K562 (cell line): ENCODE measurements around the gene GJD2. TPM values are rescaled to one million over a fixed set of nuclear protein-coding genes. Genes with fewer than 3 reads are reported as not detected.
A peak's percentile ranks its signal among the peaks of the same experiment; 100 is the strongest.

Experiments used
- ATF3 ChIP-seq, 2 experiments: fragments of 450-650 bp in 1 of 2; sonication (generic) in 1 of 2; formaldehyde crosslinking in 1 of 2; IDR thresholded peaks in 1 of 2; conservative IDR thresholded peaks in 1 of 2; 2 replicates each; pipeline versions ENCODE4 v1.6.1 to v1.8.1; 2016 to 2023; ENCODE audit warnings: mild to moderate bottlenecking in 2 of 2, moderate library complexity in 2 of 2, inconsistent platforms in 1 of 2, missing genetic modification reagents in 1 of 2
- CBFA2T3 ChIP-seq: fragments of 450-650 bp; IDR thresholded peaks from 2 replicates; pipeline ENCODE4 v1.6.1; 2017
- FOXJ2 ChIP-seq: fragments of 200-800 bp; sonication (Bioruptor generic); IDR thresholded peaks from 2 replicates; pipeline ENCODE4 v1.6.1; 2016; ENCODE audit warnings: missing genetic modification characterization, missing compliant biosample characterization
- FOXK2 ChIP-seq, 2 experiments: fragments of 450-650 bp; IDR thresholded peaks in 1 of 2; conservative IDR thresholded peaks in 1 of 2; 2 replicates each; pipeline ENCODE4 v1.6.1; 2016; ENCODE audit warnings: low read depth in 2 of 2, mild to moderate bottlenecking in 1 of 2
- GABPB2 ChIP-seq: fragments of 250-450 bp; sonication (Bioruptor Pico); conservative IDR thresholded peaks from 2 replicates; pipeline ENCODE4 v1.5.1; 2021; ENCODE audit warnings: mild to moderate bottlenecking
- HMBOX1 ChIP-seq: sonication (generic); IDR thresholded peaks from 2 replicates; pipeline ENCODE4 v1.6.1; 2016
- ILF3 ChIP-seq: fragments of 450-650 bp; IDR thresholded peaks from 2 replicates; pipeline ENCODE4 v1.6.1; 2018; ENCODE audit warnings: antibody characterized with exemption, mild to moderate bottlenecking, moderate library complexity, borderline replicate concordance
- JUND ChIP-seq, 2 experiments: IDR thresholded peaks; 2 replicates in 1 of 2; 3 replicates in 1 of 2; pipeline ENCODE4 v1.6.1; 2011; ENCODE audit warnings: borderline replicate concordance in 2 of 2, low read depth in 2 of 2, low read length in 2 of 2, improper control_type of control experiment in 1 of 2, missing biosample characterization in 1 of 2, missing genetic modification characterization in 1 of 2, missing genetic modification reagents in 1 of 2
- KDM1A ChIP-seq, 2 experiments: fragments of 450-650 bp; IDR thresholded peaks; 2 replicates each; pipeline ENCODE4 v1.6.1; 2016; ENCODE audit warnings: mild to moderate bottlenecking in 2 of 2
- MYNN ChIP-seq, 2 experiments: sonication (generic); formaldehyde crosslinking in 1 of 2; IDR thresholded peaks; 2 replicates each; pipeline versions ENCODE4 v1.5.0 to v1.6.1; 2016 to 2020; ENCODE audit warnings: antibody characterized with exemption in 1 of 2, missing genetic modification reagents in 1 of 2
- NR2F6 ChIP-seq: fragments of 450-650 bp; formaldehyde crosslinking; IDR thresholded peaks from 2 replicates; pipeline ENCODE4 v1.4.0; 2020; ENCODE audit warnings: mild to moderate bottlenecking
- SOX6 ChIP-seq: fragments of 450-650 bp; IDR thresholded peaks from 2 replicates; pipeline ENCODE4 v1.6.1; 2014; ENCODE audit warnings: mild to moderate bottlenecking
- SUPT5H ChIP-seq: fragments of 450-650 bp; IDR thresholded peaks from 2 replicates; pipeline ENCODE4 v1.6.1; 2016
- TOE1 ChIP-seq, 2 experiments: fragments of 450-650 bp in 1 of 2; sonication (generic) in 1 of 2; formaldehyde crosslinking in 1 of 2; IDR thresholded peaks; 2 replicates each; pipeline versions ENCODE4 v1.7.1 to v1.8.0; 2016 to 2022; ENCODE audit warnings: borderline replicate concordance in 2 of 2, mild to moderate bottlenecking in 2 of 2, antibody characterized with exemption in 1 of 2, inconsistent platforms in 1 of 2, low read depth in 1 of 2, missing genetic modification reagents in 1 of 2, moderate library complexity in 1 of 2
- ZNF274 ChIP-seq: IDR thresholded peaks from 2 replicates; pipeline ENCODE4 v1.6.1; 2011; ENCODE audit warnings: low read depth, mild to moderate bottlenecking, low read length, moderate library complexity, borderline replicate concordance
- ZNF764 ChIP-seq: fragments of 250-450 bp; sonication (Bioruptor Pico); IDR thresholded peaks from 2 replicates; pipeline ENCODE4 v1.4.0; 2020; ENCODE audit warnings: low read depth, mild to moderate bottlenecking, moderate library complexity
- polyA plus RNA-seq, 8 experiments: library from polyadenylated mRNA; depleted of rRNA in 4 of 8; stranded (reverse) in 5 of 8; unstranded in 3 of 8; fragments of >200 nt; fragmentation: Nextera tagmentation in 2 of 8; fragmentation: Illumina TruSeq in 1 of 8; extraction: Ambion mirVana in 2 of 8; extraction: Trizol in 1 of 8; gene quantifications; 2 replicates each; pipeline versions ENCODE4 v1.2.1 to v1.2.3, GENCODE V29; 2011 to 2014; ENCODE audit warnings: inconsistent platforms in 1 of 8, missing spikeins in 1 of 8
- total RNA-seq, 7 experiments: library from RNA; depleted of rRNA in 6 of 7; stranded (reverse); fragments of >200 nt in 6 of 7; fragmentation: Illumina TruSeq in 2 of 7; extraction: Trizol in 2 of 7; gene quantifications; 2 replicates each; pipeline versions ENCODE4 v1.2.1 to v1.2.3, GENCODE V29; 2011 to 2021; ENCODE audit warnings: low replicate concordance in 1 of 7
- TF ChIP-seq, protein P1 (sequence below): fragments of 450-650 bp; IDR thresholded peaks from 2 replicates; pipeline ENCODE4 v1.6.1; 2016; ENCODE audit warnings: mild to moderate bottlenecking
- TF ChIP-seq, protein P2 (sequence below): fragments of 250-450 bp; sonication (Bioruptor Pico); IDR thresholded peaks from 2 replicates; pipeline ENCODE4 v1.4.0; 2020; ENCODE audit warnings: mild to moderate bottlenecking, moderate library complexity
- TF ChIP-seq, protein P3 (sequence below): fragments of 450-650 bp; formaldehyde crosslinking; IDR thresholded peaks from 2 replicates; pipeline ENCODE4 v1.4.0; 2020; ENCODE audit warnings: mild to moderate bottlenecking, moderate library complexity

Gene GJD2
- total and polyA plus RNA-seq, 9 of the 15 experiments (the other 6 are each of a cell fraction or from before 2014, with no cell fraction given) = not detected

DNA sequence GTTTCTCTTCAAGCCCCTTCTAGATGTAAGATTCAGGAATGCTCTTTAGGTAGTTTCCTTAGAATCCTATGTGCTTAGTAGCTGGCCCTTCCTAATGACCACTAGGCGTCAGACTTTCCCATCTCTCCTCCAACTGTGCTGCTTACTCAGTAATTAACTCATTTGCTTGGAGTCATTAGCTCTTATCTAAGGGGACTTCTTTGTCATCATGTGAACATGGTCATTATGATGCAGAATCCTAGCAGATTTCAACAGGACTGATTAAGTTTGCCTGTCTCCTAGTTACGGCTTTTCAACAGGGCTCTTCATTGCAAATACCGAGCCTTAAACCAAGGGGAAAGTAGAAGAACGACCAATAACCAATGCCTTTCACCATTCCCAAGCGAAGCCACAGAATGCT is 46.4 kb downstream of the GJD2 start (continued):
- TF ChIP-seq, protein P1, sequence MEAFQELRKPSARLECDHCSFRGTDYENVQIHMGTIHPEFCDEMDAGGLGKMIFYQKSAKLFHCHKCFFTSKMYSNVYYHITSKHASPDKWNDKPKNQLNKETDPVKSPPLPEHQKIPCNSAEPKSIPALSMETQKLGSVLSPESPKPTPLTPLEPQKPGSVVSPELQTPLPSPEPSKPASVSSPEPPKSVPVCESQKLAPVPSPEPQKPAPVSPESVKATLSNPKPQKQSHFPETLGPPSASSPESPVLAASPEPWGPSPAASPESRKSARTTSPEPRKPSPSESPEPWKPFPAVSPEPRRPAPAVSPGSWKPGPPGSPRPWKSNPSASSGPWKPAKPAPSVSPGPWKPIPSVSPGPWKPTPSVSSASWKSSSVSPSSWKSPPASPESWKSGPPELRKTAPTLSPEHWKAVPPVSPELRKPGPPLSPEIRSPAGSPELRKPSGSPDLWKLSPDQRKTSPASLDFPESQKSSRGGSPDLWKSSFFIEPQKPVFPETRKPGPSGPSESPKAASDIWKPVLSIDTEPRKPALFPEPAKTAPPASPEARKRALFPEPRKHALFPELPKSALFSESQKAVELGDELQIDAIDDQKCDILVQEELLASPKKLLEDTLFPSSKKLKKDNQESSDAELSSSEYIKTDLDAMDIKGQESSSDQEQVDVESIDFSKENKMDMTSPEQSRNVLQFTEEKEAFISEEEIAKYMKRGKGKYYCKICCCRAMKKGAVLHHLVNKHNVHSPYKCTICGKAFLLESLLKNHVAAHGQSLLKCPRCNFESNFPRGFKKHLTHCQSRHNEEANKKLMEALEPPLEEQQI = peak; percentile 55; the same call in 1 of the 2 replicates
- TF ChIP-seq NR2F6 (no peak), ZNF274 (no peak), ILF3 (0 out of 2 replicates have a peak, but pooled peaks have one; percentile 59), GABPB2 (CRISPR knock-in tag) (no peak), CBFA2T3 (0 out of 2 replicates have a peak, but pooled peaks have one; percentile 12), MYNN (IDR thresholded peaks at IDR 0.05) (0 out of 2 replicates have a peak, but pooled peaks have one; percentile 40), MYNN (CRISPR knock-in tag; IDR thresholded peaks at IDR 0.05) (no peak), HMBOX1 (peak; percentile 60), KDM1A (IDR thresholded peaks at IDR 0.05) (0 out of 4 replicates have a peak, but pooled peaks of 1 of the 2 experiments have one; percentile 42), SOX6 (peak; percentile 38), SUPT5H (no peak), ATF3 (IDR thresholded peaks at IDR 0.05) (0 out of 2 replicates have a peak, but pooled peaks have one; percentile 11), ATF3 (CRISPR knock-in tag; conservative IDR thresholded peaks at IDR 0.05) (no peak), TOE1 (IDR thresholded peaks at IDR 0.05; ENCODE audit: borderline replicate concordance) (no peak), TOE1 (CRISPR knock-in tag; IDR thresholded peaks at IDR 0.05; ENCODE audit: borderline replicate concordance, low read depth) (no peak), FOXK2 (conservative IDR thresholded peaks at IDR 0.05 in 1 of 2, IDR thresholded peaks at IDR 0.05 in 1 of 2; ENCODE audit: low read depth in 2 of 2) (no peak), ZNF764 (no peak), FOXJ2 (tag) (0 out of 2 replicates have a peak, but pooled peaks have one; percentile 33), JUND (IDR thresholded peaks at IDR 0.05; ENCODE audit: borderline replicate concordance, low read depth, low read length) (peak; percentile 30; the same call in 1 of the 2 replicates), JUND (tag; IDR thresholded peaks at IDR 0.05; ENCODE audit: borderline replicate concordance, low read depth, low read length) (peak; percentile 30; the same call in 1 of the 3 replicates)
- TF ChIP-seq, protein P2, sequence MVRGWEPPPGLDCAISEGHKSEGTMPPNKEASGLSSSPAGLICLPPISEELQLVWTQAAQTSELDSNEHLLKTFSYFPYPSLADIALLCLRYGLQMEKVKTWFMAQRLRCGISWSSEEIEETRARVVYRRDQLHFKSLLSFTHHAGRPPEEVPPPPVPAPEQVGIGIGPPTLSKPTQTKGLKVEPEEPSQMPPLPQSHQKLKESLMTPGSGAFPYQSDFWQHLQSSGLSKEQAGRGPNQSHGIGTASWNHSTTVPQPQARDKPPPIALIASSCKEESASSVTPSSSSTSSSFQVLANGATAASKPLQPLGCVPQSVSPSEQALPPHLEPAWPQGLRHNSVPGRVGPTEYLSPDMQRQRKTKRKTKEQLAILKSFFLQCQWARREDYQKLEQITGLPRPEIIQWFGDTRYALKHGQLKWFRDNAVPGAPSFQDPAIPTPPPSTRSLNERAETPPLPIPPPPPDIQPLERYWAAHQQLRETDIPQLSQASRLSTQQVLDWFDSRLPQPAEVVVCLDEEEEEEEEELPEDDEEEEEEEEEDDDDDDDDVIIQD (CRISPR knock-in tag) = no peak
- TF ChIP-seq, protein P3, sequence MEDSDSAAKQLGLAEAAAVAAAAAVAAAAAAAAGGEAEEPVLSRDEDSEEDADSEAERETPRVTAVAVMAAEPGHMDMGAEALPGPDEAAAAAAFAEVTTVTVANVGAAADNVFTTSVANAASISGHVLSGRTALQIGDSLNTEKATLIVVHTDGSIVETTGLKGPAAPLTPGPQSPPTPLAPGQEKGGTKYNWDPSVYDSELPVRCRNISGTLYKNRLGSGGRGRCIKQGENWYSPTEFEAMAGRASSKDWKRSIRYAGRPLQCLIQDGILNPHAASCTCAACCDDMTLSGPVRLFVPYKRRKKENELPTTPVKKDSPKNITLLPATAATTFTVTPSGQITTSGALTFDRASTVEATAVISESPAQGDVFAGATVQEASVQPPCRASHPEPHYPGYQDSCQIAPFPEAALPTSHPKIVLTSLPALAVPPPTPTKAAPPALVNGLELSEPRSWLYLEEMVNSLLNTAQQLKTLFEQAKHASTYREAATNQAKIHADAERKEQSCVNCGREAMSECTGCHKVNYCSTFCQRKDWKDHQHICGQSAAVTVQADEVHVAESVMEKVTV (CRISPR knock-in tag) = peak; percentile 46; the same call in 1 of the 2 replicates
